Stimulated activated CD4-positive, alpha-beta T cell treated with anti-CD3 and anti-CD28 coated beads, Interleukin-15, amount 100 ng/mL, for 24 hours (primary cell): Measurements from ENCODE around the gene GMNC.
"Not testable (repeated sequence)": the region's sequence is repeated elsewhere in the genome, so short reads cannot be mapped to it uniquely, and the experiment has no call there.

Experiments
- DNase-seq: peaks from one replicate; pipeline ENCODE4 v3.0.0-alpha.2; 2020

The GMNC gene

GRCh38 chr3:190862209-190863118, at the start of gene GMNC:
Gene GMNC (minus strand): TSS chr3:190862694. CDS start chr3:190862615, 79 bp downstream.
- peak; percentile 68 for DNase-seq

GRCh38 chr3:190911382-190911781, 48.9 kb upstream of the GMNC start:
- no peak for DNase-seq

GRCh38 chr3:190909908-190910307, 47.4 kb upstream of the GMNC start:
- no peak for DNase-seq

- no peak for DNase-seq
Measured at GRCh38 chr3:190903156-190903555, 40.7 kb upstream of the GMNC start.

GRCh38 chr3:190902292-190902691, 39.8 kb upstream of the GMNC start:
- no peak for DNase-seq

GRCh38 chr3:190892395-190892902, 30.0 kb upstream of the GMNC start:
- no peak for DNase-seq

- DNase-seq: no peak
Measured at GRCh38 chr3:190886945-190887344, 24.5 kb upstream of the GMNC start.

GRCh38 chr3:190883973-190884832, 21.7 kb upstream of the GMNC start:
- peak; percentile 40 for DNase-seq

- DNase-seq: no peak
Measured at GRCh38 chr3:190883141-190883540, 20.6 kb upstream of the GMNC start.

GRCh38 chr3:190877925-190878324, 15.4 kb upstream of the GMNC start:
- peak; percentile 18 for DNase-seq

- DNase-seq: not testable (repeated sequence)
Measured at GRCh38 chr3:190876433-190876832, 13.9 kb upstream of the GMNC start.

GRCh38 chr3:190875061-190875460, 12.6 kb upstream of the GMNC start:
- DNase-seq: not testable (repeated sequence)

GRCh38 chr3:190870127-190870526, 7.6 kb upstream of the GMNC start:
- no peak for DNase-seq

- DNase-seq: no peak
Measured at GRCh38 chr3:190867071-190867470, 4.6 kb upstream of the GMNC start.

- DNase-seq: no peak
Measured at GRCh38 chr3:190865828-190866227, 3.3 kb upstream of the GMNC start.

GRCh38 chr3:190865419-190865818, 2.9 kb upstream of the GMNC start:
- no peak for DNase-seq

GRCh38 chr3:190864002-190864401, 1.5 kb upstream of the GMNC start:
- no peak for DNase-seq

- DNase-seq: no peak
Measured at GRCh38 chr3:190863119-190863465, 598 bp upstream of the GMNC start.

- no peak for DNase-seq
Measured at GRCh38 chr3:190860521-190860920, 2.0 kb downstream of the GMNC start.

- no peak for DNase-seq
Measured at GRCh38 chr3:190855151-190855550, 7.3 kb downstream of the GMNC start.

- DNase-seq: no peak
Measured at GRCh38 chr3:190854062-190854461, 8.4 kb downstream of the GMNC start.

- no peak for DNase-seq
Measured at GRCh38 chr3:190853464-190853863, 9.0 kb downstream of the GMNC start.

- no peak for DNase-seq
Measured at GRCh38 chr3:190849607-190850006, 12.9 kb downstream of the GMNC start.

GRCh38 chr3:190848870-190849269, 13.6 kb downstream of the GMNC start:
- DNase-seq: no peak
